Measurements from ENCODE around the gene RSPH1. TPM values are rescaled to one million over a fixed set of nuclear protein-coding genes. Genes with fewer than 3 reads are reported as not detected.

RSPH1 gene
- total RNA-seq, 2 experiments from 2014 or later = 0.34 to 0.38 TPM

DNA sequence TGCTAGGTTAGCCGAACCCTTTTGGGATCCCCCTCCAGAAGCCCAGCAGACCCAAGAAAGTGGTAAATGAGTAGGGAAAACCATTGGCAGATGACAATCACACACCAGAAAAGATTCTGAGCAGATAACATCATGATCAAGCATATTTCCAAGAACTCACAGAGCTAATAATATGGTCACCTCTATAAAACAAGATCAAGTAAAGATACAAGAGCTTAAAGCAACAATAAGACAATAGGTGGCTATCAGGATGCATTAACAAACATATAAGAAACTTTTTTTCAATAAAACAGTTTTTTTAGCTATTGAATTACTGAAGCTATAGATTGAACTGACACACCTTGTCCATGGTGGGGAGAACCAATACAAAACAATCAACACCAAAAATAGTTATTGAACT, 63.3 kb downstream of the RSPH1 start:
- intact Hi-C loops (cut with DNase I, micrococcal nuclease) = no loop called here
- Mint-ChIP-seq H3K27ac (peak overlapping the region; percentile 89), H3K9me3 (no peaks in the 10 kb centered on the region), H3K4me1 (ENCODE audit: low read depth) (peaks cover 44% of the 10 kb centered on the region), H3K27me3 (no peaks in the 10 kb centered on the region), H3K4me3 (no peak overlapping the region), H3K36me3 (ENCODE audit: low read depth) (peaks cover 98% of the 10 kb centered on the region)
- H3K4me1 ChIP-seq (ENCODE audit: insufficient read depth, low read length) = peaks cover 33% of the 10 kb centered on the region
- ATAC-seq (ENCODE audit: poor library complexity) = no peak
- peaks cover 99% of the 10 kb centered on the region for H3K36me3 ChIP-seq (ENCODE audit: insufficient read depth, low read length)
- no peak overlapping the region for H3K27ac ChIP-seq (ENCODE audit: low read depth in 1 of 2, low read length in 2 of 2)
- H3K27me3 ChIP-seq (ENCODE audit: control insufficient read depth in 1 of 2, insufficient read depth in 2 of 2, low read length in 2 of 2) = no peaks in the 10 kb centered on the region
- TF ChIP-seq, protein P1, sequence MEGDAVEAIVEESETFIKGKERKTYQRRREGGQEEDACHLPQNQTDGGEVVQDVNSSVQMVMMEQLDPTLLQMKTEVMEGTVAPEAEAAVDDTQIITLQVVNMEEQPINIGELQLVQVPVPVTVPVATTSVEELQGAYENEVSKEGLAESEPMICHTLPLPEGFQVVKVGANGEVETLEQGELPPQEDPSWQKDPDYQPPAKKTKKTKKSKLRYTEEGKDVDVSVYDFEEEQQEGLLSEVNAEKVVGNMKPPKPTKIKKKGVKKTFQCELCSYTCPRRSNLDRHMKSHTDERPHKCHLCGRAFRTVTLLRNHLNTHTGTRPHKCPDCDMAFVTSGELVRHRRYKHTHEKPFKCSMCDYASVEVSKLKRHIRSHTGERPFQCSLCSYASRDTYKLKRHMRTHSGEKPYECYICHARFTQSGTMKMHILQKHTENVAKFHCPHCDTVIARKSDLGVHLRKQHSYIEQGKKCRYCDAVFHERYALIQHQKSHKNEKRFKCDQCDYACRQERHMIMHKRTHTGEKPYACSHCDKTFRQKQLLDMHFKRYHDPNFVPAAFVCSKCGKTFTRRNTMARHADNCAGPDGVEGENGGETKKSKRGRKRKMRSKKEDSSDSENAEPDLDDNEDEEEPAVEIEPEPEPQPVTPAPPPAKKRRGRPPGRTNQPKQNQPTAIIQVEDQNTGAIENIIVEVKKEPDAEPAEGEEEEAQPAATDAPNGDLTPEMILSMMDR (IDR thresholded peaks at IDR 0.05) = no peak
- CTCF ChIA-PET = no interaction called here
- peaks cover 0 to 5% of the 10 kb centered on the region in 2 experiments for H3K9me3 ChIP-seq (ENCODE audit: control insufficient read depth in 1 of 2, insufficient read depth in 1 of 2, low read length in 2 of 2)
- no peak for DNase-seq
- H3K4me3 ChIP-seq (ENCODE audit: low read length) = no peak overlapping the region
- POLR2A ChIA-PET = interaction anchor here (1.0 kb wide), 1 partner anchor 28 kb away, joined by 3 read pairs; no protein-coding TSS in a partner anchor

DNA sequence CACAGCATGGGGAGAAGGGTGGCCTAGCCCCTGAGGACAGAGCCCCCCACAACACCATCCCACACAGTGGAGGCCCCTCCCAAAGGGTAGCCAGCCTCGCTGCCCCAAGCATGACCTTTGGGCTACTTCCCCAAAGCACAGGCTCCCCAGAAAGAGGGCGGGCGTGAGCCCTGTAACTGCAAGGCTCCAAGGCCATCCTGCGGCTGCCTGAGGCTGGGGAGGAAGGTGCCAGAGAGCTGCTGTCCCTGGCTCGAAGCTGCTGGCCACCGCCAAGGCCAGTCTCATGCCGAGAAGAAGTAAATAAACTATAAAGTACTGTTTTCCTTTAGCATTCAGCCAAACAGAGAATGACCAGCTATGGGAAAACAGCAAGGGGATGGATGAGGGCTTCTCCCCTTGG, 64.8 kb downstream of the RSPH1 start:
- ChIA-PET CTCF (no interaction called here), POLR2A (interaction anchor here (1.6 kb wide), 1 partner anchor 29 kb away, joined by 5 read pairs; no protein-coding TSS in a partner anchor)
- H3K36me3 ChIP-seq (ENCODE audit: insufficient read depth, low read length) = peaks cover 99% of the 10 kb centered on the region
- Mint-ChIP-seq H3K27me3 (no peaks in the 10 kb centered on the region), H3K9me3 (no peaks in the 10 kb centered on the region), H3K27ac (peak overlapping the region; percentile 20), H3K4me3 (no peak overlapping the region), H3K36me3 (ENCODE audit: low read depth) (peaks cover 97% of the 10 kb centered on the region), H3K4me1 (ENCODE audit: low read depth) (peaks cover 49% of the 10 kb centered on the region)
- intact Hi-C loops (cut with DNase I, micrococcal nuclease) = no loop called here
- ATAC-seq (ENCODE audit: poor library complexity) (no peak), DNase-seq (no peak)
- peak overlapping the region in 1 of 2 donors; percentile 17 for H3K27ac ChIP-seq (ENCODE audit: low read depth in 1 of 2, low read length in 2 of 2)
- no peaks in the 10 kb centered on the region for H3K27me3 ChIP-seq (ENCODE audit: control insufficient read depth in 1 of 2, insufficient read depth in 2 of 2, low read length in 2 of 2)
- H3K9me3 ChIP-seq (ENCODE audit: control insufficient read depth in 1 of 2, insufficient read depth in 1 of 2, low read length in 2 of 2) = peaks cover 0 to 5% of the 10 kb centered on the region in 2 experiments
- H3K4me1 ChIP-seq (ENCODE audit: insufficient read depth, low read length) = peaks cover 42% of the 10 kb centered on the region
- TF ChIP-seq, protein P1 (IDR thresholded peaks at IDR 0.05) = no peak
- H3K4me3 ChIP-seq (ENCODE audit: low read length) = no peak overlapping the region

DNA sequence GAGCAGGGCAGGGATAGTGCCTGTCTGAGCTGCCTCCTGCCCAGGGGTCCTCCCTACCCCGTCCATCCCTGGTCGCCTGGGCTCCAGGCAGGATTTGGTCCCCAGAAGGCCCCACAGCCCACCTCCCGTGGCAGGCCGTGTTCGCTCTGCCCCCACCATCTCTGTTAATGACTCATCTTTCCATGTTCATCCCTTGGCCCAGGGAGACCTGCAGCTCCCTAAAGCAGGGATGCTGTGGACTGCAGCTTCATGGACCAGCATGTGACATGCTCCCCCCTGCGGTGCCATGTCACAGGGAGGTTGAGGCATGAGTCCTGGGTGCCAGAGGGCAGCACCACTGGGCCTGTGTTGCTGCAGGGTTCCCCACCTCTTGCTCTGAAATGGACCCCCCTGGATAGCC, 65.5 kb downstream of the RSPH1 start:
- DNase-seq = no peak
- Mint-ChIP-seq H3K4me1 (ENCODE audit: low read depth) (peaks cover 49% of the 10 kb centered on the region), H3K27ac (no peak overlapping the region), H3K9me3 (no peaks in the 10 kb centered on the region), H3K36me3 (ENCODE audit: low read depth) (peaks cover 95% of the 10 kb centered on the region), H3K4me3 (no peak overlapping the region), H3K27me3 (no peaks in the 10 kb centered on the region)
- TF ChIP-seq, protein P1 (IDR thresholded peaks at IDR 0.05) = no peak
- CTCF ChIA-PET = no interaction called here
- POLR2A ChIA-PET = interaction anchor here (1.6 kb wide), 1 partner anchor 28 kb away, joined by 5 read pairs; no protein-coding TSS in a partner anchor
- H3K27me3 ChIP-seq (ENCODE audit: control insufficient read depth in 1 of 2, insufficient read depth in 2 of 2, low read length in 2 of 2) = no peaks in the 10 kb centered on the region
- no peak overlapping the region for H3K4me3 ChIP-seq (ENCODE audit: low read length)
- peaks cover 0 to 5% of the 10 kb centered on the region in 2 experiments for H3K9me3 ChIP-seq (ENCODE audit: control insufficient read depth in 1 of 2, insufficient read depth in 1 of 2, low read length in 2 of 2)
- no peak overlapping the region for H3K27ac ChIP-seq (ENCODE audit: low read depth in 1 of 2, low read length in 2 of 2)
- intact Hi-C loops (cut with DNase I, micrococcal nuclease) = no loop called here
- H3K4me1 ChIP-seq (ENCODE audit: insufficient read depth, low read length) = peaks cover 49% of the 10 kb centered on the region
- ATAC-seq (ENCODE audit: poor library complexity) = no peak
- H3K36me3 ChIP-seq (ENCODE audit: insufficient read depth, low read length) = peaks cover 96% of the 10 kb centered on the region

Measured in CD4-positive, alpha-beta T cell (primary cell).